ENCODE results near the gene SZT2. TPM values are rescaled to one million over a fixed set of nuclear protein-coding genes. Genes with fewer than 3 reads are reported as not detected.

Gene SZT2
- total RNA-seq, 1 donor from 2014 or later, result 33.6 TPM

GRCh38 chr1:43351421-43352350, 38.0 kb upstream of the SZT2 start:
- Mint-ChIP-seq H3K4me3 (ENCODE audit: unreplicated experiment) (no peak overlapping the region), H3K27me3 (ENCODE audit: low read depth) (no peaks in the 10 kb centered on the region), H3K4me1 (ENCODE audit: low read depth) (peaks cover 17% of the 10 kb centered on the region), H3K9me3 (ENCODE audit: low read depth) (no peaks in the 10 kb centered on the region), H3K36me3 (ENCODE audit: low read depth) (no peaks in the 10 kb centered on the region), H3K27ac (ENCODE audit: unreplicated experiment) (peak overlapping the region; percentile 14)
- no peak for DNase-seq (ENCODE audit: low spot score)
- TF ChIP-seq, protein P1, sequence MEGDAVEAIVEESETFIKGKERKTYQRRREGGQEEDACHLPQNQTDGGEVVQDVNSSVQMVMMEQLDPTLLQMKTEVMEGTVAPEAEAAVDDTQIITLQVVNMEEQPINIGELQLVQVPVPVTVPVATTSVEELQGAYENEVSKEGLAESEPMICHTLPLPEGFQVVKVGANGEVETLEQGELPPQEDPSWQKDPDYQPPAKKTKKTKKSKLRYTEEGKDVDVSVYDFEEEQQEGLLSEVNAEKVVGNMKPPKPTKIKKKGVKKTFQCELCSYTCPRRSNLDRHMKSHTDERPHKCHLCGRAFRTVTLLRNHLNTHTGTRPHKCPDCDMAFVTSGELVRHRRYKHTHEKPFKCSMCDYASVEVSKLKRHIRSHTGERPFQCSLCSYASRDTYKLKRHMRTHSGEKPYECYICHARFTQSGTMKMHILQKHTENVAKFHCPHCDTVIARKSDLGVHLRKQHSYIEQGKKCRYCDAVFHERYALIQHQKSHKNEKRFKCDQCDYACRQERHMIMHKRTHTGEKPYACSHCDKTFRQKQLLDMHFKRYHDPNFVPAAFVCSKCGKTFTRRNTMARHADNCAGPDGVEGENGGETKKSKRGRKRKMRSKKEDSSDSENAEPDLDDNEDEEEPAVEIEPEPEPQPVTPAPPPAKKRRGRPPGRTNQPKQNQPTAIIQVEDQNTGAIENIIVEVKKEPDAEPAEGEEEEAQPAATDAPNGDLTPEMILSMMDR (IDR thresholded peaks at IDR 0.05), result no peak

- no peak overlapping the region for H3K27ac Mint-ChIP-seq (ENCODE audit: unreplicated experiment)
- H3K9me3 Mint-ChIP-seq (ENCODE audit: low read depth), result no peaks in the 10 kb centered on the region
- DNase-seq (ENCODE audit: low spot score), result no peak
- TF ChIP-seq, protein P1 (IDR thresholded peaks at IDR 0.05), result no peak
- no peak overlapping the region for H3K4me3 Mint-ChIP-seq (ENCODE audit: unreplicated experiment)
- no peaks in the 10 kb centered on the region for H3K36me3 Mint-ChIP-seq (ENCODE audit: low read depth)
- H3K4me1 Mint-ChIP-seq (ENCODE audit: low read depth), result peaks cover 17% of the 10 kb centered on the region
- no peaks in the 10 kb centered on the region for H3K27me3 Mint-ChIP-seq (ENCODE audit: low read depth)
Measured at GRCh38 chr1:43352351-43352705, 37.4 kb upstream of the SZT2 start.

- Mint-ChIP-seq H3K4me1 (ENCODE audit: low read depth) (peaks cover 20% of the 10 kb centered on the region), H3K27me3 (ENCODE audit: low read depth) (no peaks in the 10 kb centered on the region), H3K4me3 (ENCODE audit: unreplicated experiment) (no peak overlapping the region), H3K36me3 (ENCODE audit: low read depth) (no peaks in the 10 kb centered on the region), H3K27ac (ENCODE audit: unreplicated experiment) (no peak overlapping the region), H3K9me3 (ENCODE audit: low read depth) (no peaks in the 10 kb centered on the region)
- TF ChIP-seq, protein P1 (IDR thresholded peaks at IDR 0.05), result no peak
- DNase-seq (ENCODE audit: low spot score), result no peak
Measured at GRCh38 chr1:43352881-43353280, 36.8 kb upstream of the SZT2 start.

GRCh38 chr1:43354471-43354870, 35.2 kb upstream of the SZT2 start:
- H3K9me3 Mint-ChIP-seq (ENCODE audit: low read depth), result no peaks in the 10 kb centered on the region
- no peak overlapping the region for H3K4me3 Mint-ChIP-seq (ENCODE audit: unreplicated experiment)
- no peak for DNase-seq (ENCODE audit: low spot score)
- no peak overlapping the region for H3K27ac Mint-ChIP-seq (ENCODE audit: unreplicated experiment)
- no peaks in the 10 kb centered on the region for H3K36me3 Mint-ChIP-seq (ENCODE audit: low read depth)
- peaks cover 25% of the 10 kb centered on the region for H3K4me1 Mint-ChIP-seq (ENCODE audit: low read depth)
- H3K27me3 Mint-ChIP-seq (ENCODE audit: low read depth), result no peaks in the 10 kb centered on the region
- TF ChIP-seq, protein P1 (IDR thresholded peaks at IDR 0.05), result no peak

DNA sequence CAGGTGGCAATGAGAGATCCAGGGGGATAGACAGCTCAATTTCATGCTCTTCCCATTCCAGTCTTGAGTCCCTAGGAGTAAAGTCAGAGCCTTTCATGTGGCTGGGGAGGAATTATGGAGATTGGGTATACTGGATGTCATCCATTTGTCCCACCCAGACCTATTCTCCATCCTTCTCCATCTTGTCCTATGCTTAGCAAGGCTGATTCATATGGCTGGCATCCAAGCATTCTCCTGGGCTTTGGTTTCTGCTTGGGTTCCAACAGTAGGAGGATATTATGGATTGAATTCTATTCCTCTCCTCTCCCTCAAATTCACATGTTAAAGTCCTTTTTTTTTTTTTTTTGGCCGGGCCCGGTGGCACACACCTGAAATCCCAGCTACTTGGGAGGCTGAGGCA, 34.8 kb upstream of the SZT2 start:
- H3K4me3 Mint-ChIP-seq (ENCODE audit: unreplicated experiment), result no peak overlapping the region
- peaks cover 25% of the 10 kb centered on the region for H3K4me1 Mint-ChIP-seq (ENCODE audit: low read depth)
- no peaks in the 10 kb centered on the region for H3K36me3 Mint-ChIP-seq (ENCODE audit: low read depth)
- DNase-seq (ENCODE audit: low spot score), result no peak
- H3K27ac Mint-ChIP-seq (ENCODE audit: unreplicated experiment), result no peak overlapping the region
- no peaks in the 10 kb centered on the region for H3K9me3 Mint-ChIP-seq (ENCODE audit: low read depth)
- TF ChIP-seq, protein P1 (IDR thresholded peaks at IDR 0.05), result no peak
- no peaks in the 10 kb centered on the region for H3K27me3 Mint-ChIP-seq (ENCODE audit: low read depth)

Data from chondrocyte (in vitro differentiated cells).